H1 (cell line): ENCODE measurements around the gene ATXN1L. TPM values are rescaled to one million over a fixed set of nuclear protein-coding genes. Genes with fewer than 3 reads are reported as not detected.

ENCODE experiments used
- CTCF ChIA-PET: fragments of 300-600 bp; sonication (Branson Sonifier 250); formaldehyde crosslinking; loops from one replicate; lab custom pipeline; 2021; ENCODE audit not compliant: partially characterized antibody; lab: Charles Lee
- POLR2A ChIA-PET: fragments of 300-600 bp; sonication (Branson Sonifier 250); formaldehyde crosslinking; loops from one replicate; lab custom pipeline; 2021; ENCODE audit warnings: inconsistent platforms; ENCODE audit not compliant: partially characterized antibody; lab: Charles Lee
- DNase-seq, 2 experiments: peaks; one replicate each; pipeline versions ENCODE4 v3.0.0 to v3.0.0-alpha.2; 2010 to 2022; ENCODE audit warnings: low spot score in 2 of 2, low read depth in 1 of 2, mixed read lengths in 1 of 2
- FAIRE-seq: peaks from 2 replicates; lab custom pipeline; 2011; peaks lifted over from hg19 to GRCh38; lab: Jason Lieb, UNC
- H2AFZ ChIP-seq: 2 replicates; pipeline ENCODE4 v1.8.1; 2012; ENCODE audit warnings: low read length, inconsistent platforms
- H2AK5ac ChIP-seq: 2 replicates; pipeline ENCODE4 v1.6.1; 2013; ENCODE audit warnings: low read depth, low read length
- H2BK120ac ChIP-seq: replicated peaks from 2 replicates; pipeline ENCODE3; 2013; ENCODE audit warnings: low read depth, low read length, inconsistent platforms
- H2BK12ac ChIP-seq: 2 replicates; pipeline ENCODE4 v1.6.1; 2013; ENCODE audit warnings: low read depth, low read length
- H2BK15ac ChIP-seq: 2 replicates; pipeline ENCODE4 v1.6.1; 2013; ENCODE audit warnings: low read length
- H2BK20ac ChIP-seq: 2 replicates; pipeline ENCODE4 v1.6.1; 2013; ENCODE audit warnings: low read length
- H2BK5ac ChIP-seq: 2 replicates; pipeline ENCODE4 v1.6.1; 2013; ENCODE audit warnings: low read depth, low read length
- H3K14ac ChIP-seq: 2 replicates; pipeline ENCODE4 v1.6.1; 2013; ENCODE audit warnings: inconsistent platforms; ENCODE audit not compliant: insufficient read length
- H3K18ac ChIP-seq: 2 replicates; pipeline ENCODE4 v1.6.1; 2013; ENCODE audit warnings: low read length; ENCODE audit errors: extremely low read depth
- H3K23ac ChIP-seq: 2 replicates; pipeline ENCODE4 v1.6.1; 2013; ENCODE audit warnings: inconsistent platforms; ENCODE audit not compliant: insufficient read length
- H3K23me2 ChIP-seq: 2 replicates; pipeline ENCODE4 v1.6.1; 2013; ENCODE audit warnings: low read depth, low read length
- H3K27ac ChIP-seq: 2 replicates; pipeline ENCODE4 v1.6.1; 2011; ENCODE audit warnings: low read depth, low read length, inconsistent platforms
- H3K27me3 ChIP-seq, 4 experiments: replicated peaks in 1 of 4; 1 replicate in 1 of 4; 2 replicates in 3 of 4; pipeline versions ENCODE4 v1.6.1 to v1.8.1; 2011 to 2013; ENCODE audit warnings: low read length in 3 of 4, mild to moderate bottlenecking in 3 of 4, inconsistent platforms in 2 of 4, mixed read lengths in 2 of 4, moderate library complexity in 1 of 4; ENCODE audit not compliant: control insufficient read depth in 3 of 4, insufficient read depth in 3 of 4; ENCODE audit errors: extremely low read depth in 1 of 4
- H3K36me3 ChIP-seq, 4 experiments: 2 replicates each; pipeline versions ENCODE4 v1.6.1 to v1.8.1; 2011 to 2013; ENCODE audit warnings: mild to moderate bottlenecking in 4 of 4, low read length in 3 of 4, moderate library complexity in 2 of 4, control low read depth in 1 of 4, inconsistent platforms in 1 of 4; ENCODE audit not compliant: insufficient read depth in 4 of 4, control insufficient read depth in 2 of 4
- H3K4ac ChIP-seq: replicated peaks from 2 replicates; pipeline ENCODE3; 2013; ENCODE audit warnings: low read length, low read depth, mixed read lengths, inconsistent platforms; ENCODE audit not compliant: insufficient read length
- H3K4me1 ChIP-seq, 4 experiments: replicated peaks in 1 of 4; 1 replicate in 1 of 4; 2 replicates in 3 of 4; pipeline versions ENCODE4 v1.6.1 to v1.8.1; 2011 to 2013; ENCODE audit warnings: low read length in 3 of 4, inconsistent platforms in 2 of 4, mixed read lengths in 1 of 4; ENCODE audit not compliant: insufficient read depth in 4 of 4, control insufficient read depth in 3 of 4
- H3K4me2 ChIP-seq, 2 experiments: 2 replicates each; pipeline versions ENCODE4 v1.6.1 to v1.8.1; 2011 to 2013; ENCODE audit warnings: low read depth in 2 of 2, low read length in 2 of 2, control low read depth in 1 of 2, inconsistent platforms in 1 of 2, mild to moderate bottlenecking in 1 of 2; ENCODE audit not compliant: insufficient read depth in 1 of 2
- H3K4me3 ChIP-seq, 4 experiments: fragments of 200-600, 300-600 bp in 1 of 4; sonication (generic), shearing (Covaris generic), sonication (Bioruptor Twin) in 1 of 4; 2 replicates each; pipeline versions ENCODE4 v1.5.1 to v1.8.1; 2011 to 2016; ENCODE audit warnings: low read length in 4 of 4, low read depth in 3 of 4, control low read depth in 2 of 4, inconsistent platforms in 2 of 4, mild to moderate bottlenecking in 2 of 4, mixed read lengths in 1 of 4, moderate library complexity in 1 of 4; ENCODE audit not compliant: insufficient read depth in 2 of 4; ENCODE audit errors: extremely low read depth in 1 of 4
- H3K56ac ChIP-seq: replicated peaks from 2 replicates; pipeline ENCODE3; 2013; ENCODE audit warnings: low read depth, mild to moderate bottlenecking, mixed read lengths, low read length, inconsistent platforms; ENCODE audit not compliant: insufficient read length
- H3K79me1 ChIP-seq: 2 replicates; pipeline ENCODE4 v1.6.1; 2013; ENCODE audit warnings: low read depth, low read length, control low read depth
- H3K79me2 ChIP-seq, 2 experiments: 2 replicates each; pipeline versions ENCODE4 v1.6.1 to v1.8.1; 2012 to 2013; ENCODE audit warnings: low read length in 2 of 2, mild to moderate bottlenecking in 2 of 2, inconsistent platforms in 1 of 2; ENCODE audit not compliant: insufficient read depth in 2 of 2, control insufficient read depth in 1 of 2
- H3K9ac ChIP-seq, 4 experiments: replicated peaks in 1 of 4; 1 replicate in 1 of 4; 2 replicates in 3 of 4; pipeline versions ENCODE4 v1.6.1 to v1.8.1; 2011 to 2013; ENCODE audit warnings: low read depth in 3 of 4, low read length in 3 of 4, control low read depth in 2 of 4, mild to moderate bottlenecking in 2 of 4, moderate library complexity in 2 of 4, inconsistent platforms in 1 of 4; ENCODE audit errors: extremely low read depth in 1 of 4
- H3K9me3 ChIP-seq, 2 experiments: 2 replicates each; pipeline versions ENCODE4 v1.6.1 to v1.8.1; 2012 to 2013; ENCODE audit warnings: mild to moderate bottlenecking in 2 of 2, moderate library complexity in 2 of 2, control low read depth in 1 of 2, inconsistent platforms in 1 of 2, low read depth in 1 of 2, low read length in 1 of 2, mixed read lengths in 1 of 2; ENCODE audit not compliant: insufficient read depth in 2 of 2
- H4K20me1 ChIP-seq, 2 experiments: replicated peaks in 1 of 2; 2 replicates each; pipeline versions ENCODE3 to v1.8.1; 2011 to 2013; ENCODE audit warnings: inconsistent platforms in 2 of 2, low read length in 2 of 2, mild to moderate bottlenecking in 1 of 2; ENCODE audit not compliant: insufficient read depth in 2 of 2, control insufficient read depth in 1 of 2
- H4K5ac ChIP-seq: 2 replicates; pipeline ENCODE4 v1.6.1; 2013; ENCODE audit warnings: low read length, low read depth, mixed read lengths, inconsistent platforms; ENCODE audit not compliant: insufficient read length
- H4K8ac ChIP-seq: 2 replicates; pipeline ENCODE4 v1.8.0; 2013; ENCODE audit warnings: mild to moderate bottlenecking, moderate library complexity, low read length, inconsistent platforms; ENCODE audit not compliant: insufficient read depth; ENCODE audit errors: extremely low read depth
- H4K91ac ChIP-seq: replicated peaks from 2 replicates; pipeline ENCODE3; 2013; ENCODE audit warnings: low read length, mixed read lengths, inconsistent platforms; ENCODE audit not compliant: insufficient read length
- CEBPB ChIP-seq: IDR thresholded peaks from 2 replicates; pipeline ENCODE4 v1.6.1; 2012; ENCODE audit warnings: low read depth, low read length
- CREB1 ChIP-seq: IDR thresholded peaks from 2 replicates; pipeline ENCODE4 v1.6.1; 2012; ENCODE audit warnings: inconsistent platforms
- SIRT6 ChIP-seq: IDR thresholded peaks from one replicate; pipeline ENCODE4 v1.7.1; 2012; ENCODE audit warnings: low read length, inconsistent platforms
- TCF12 ChIP-seq: IDR thresholded peaks from 2 replicates; pipeline ENCODE4 v1.6.1; 2011; ENCODE audit warnings: low read depth, mild to moderate bottlenecking, low read length
- WGBS, 2 experiments: shearing (Covaris generic) in 1 of 2; methylation state at CpG; one replicate each; pipeline versions ENCODE4 v1.1.6 to v1.1.7; 2013 to 2015; ENCODE audit warnings: low lambda C conversion rate in 2 of 2, mixed read lengths in 2 of 2, inconsistent platforms in 1 of 2, low coverage in 1 of 2, missing lambda C conversion rate in 1 of 2; ENCODE audit not compliant: insufficient replicate concordance in 2 of 2, insufficient coverage in 1 of 2, insufficient read length in 1 of 2; ENCODE audit errors: extremely low coverage in 1 of 2, missing lambda C conversion rate in 1 of 2; 5-methylcytosine and 5-hydroxymethylcytosine counted together
- polyA plus RNA-seq, 7 experiments: library from polyadenylated mRNA; depleted of rRNA in 3 of 7; stranded (reverse) in 5 of 7; unstranded in 2 of 7; fragments of >200 nt in 5 of 7; fragments of 200-250 nt in 2 of 7; gene quantifications; 1 replicate in 5 of 7; 2 replicates in 1 of 7; 4 replicates in 1 of 7; pipeline versions ENCODE4 v1.2.1 to v1.2.3, GENCODE V29; 2011 to 2013; ENCODE audit warnings: missing spikeins in 2 of 7, mixed read lengths in 2 of 7
- total RNA-seq: library from RNA; stranded (reverse); fragmentation: NEBNext Ultra II Directional; extraction: Animal tissue kit (Norgen Biotek cat#: 25700); gene quantifications from 2 replicates; pipeline ENCODE4 v1.2.1, GENCODE V29; 2021

ATXN1L gene
- total and polyA plus RNA-seq, 2 of the 8 experiments (the other 6 are each of a cell fraction or from before 2014, with no cell fraction given) = 12.1 to 23.8 TPM

DNA sequence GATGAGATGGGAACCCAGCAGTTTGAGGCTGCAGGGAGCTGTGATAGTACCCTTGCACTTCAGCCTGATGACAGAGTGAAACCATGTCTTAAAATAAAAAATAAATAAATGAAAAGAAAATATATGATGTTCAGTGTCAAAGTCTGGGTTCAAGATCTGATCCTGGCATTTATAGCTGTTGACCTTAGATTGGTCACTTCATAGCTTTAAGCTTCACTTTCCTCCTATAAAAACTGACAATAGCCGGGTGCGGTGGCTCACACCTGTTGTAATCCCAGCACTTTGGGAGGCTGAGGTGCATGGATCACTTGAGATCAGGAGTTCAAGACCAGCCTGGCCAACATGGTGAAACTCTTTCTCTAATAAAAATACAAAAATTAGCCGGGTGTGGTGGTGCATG is 43.4 kb downstream of the ATXN1L start:
- Histone ChIP-seq H3K4me3 (no peak overlapping the region), H3K4me2 (no peak overlapping the region), H2AK5ac (no peak overlapping the region), H3K36me3 (no peaks in the 10 kb centered on the region), H2BK5ac (no peak overlapping the region), H3K79me1 (no peaks in the 10 kb centered on the region), H3K4me1 (peaks cover 0 to 4% (median 2%) of the 10 kb centered on the region in 4 experiments; a peak in 1 of 7 replicates), H4K5ac (no peak overlapping the region), H4K8ac (no peak overlapping the region), H3K18ac (no peak overlapping the region), H3K23me2 (peaks cover 3% of the 10 kb centered on the region; the same call in 1 of the 2 replicates), H4K91ac (no peak overlapping the region), H3K14ac (no peak overlapping the region), H2AFZ (no peak overlapping the region), H3K56ac (no peak overlapping the region), H2BK15ac (no peak overlapping the region), H3K9ac (no peak overlapping the region), H3K79me2 (no peaks in the 10 kb centered on the region), H3K9me3 (no peaks in the 10 kb centered on the region), H4K20me1 (no peaks in the 10 kb centered on the region), H2BK20ac (no peak overlapping the region), H3K23ac (no peak overlapping the region), H3K4ac (no peak overlapping the region), H3K27me3 (no peaks in the 10 kb centered on the region), H3K27ac (no peak overlapping the region), H2BK120ac (no peak overlapping the region), H2BK12ac (no peak overlapping the region)
- ChIA-PET CTCF (interaction anchor here (1.0 to 1.9 kb wide), 2 partner anchors 16 to 27 kb away, joined by 3 to 4 read pairs; no protein-coding TSS in a partner anchor), POLR2A (interaction anchor here (2.5 kb wide), 1 partner anchor 9 kb away, joined by 8 read pairs; no protein-coding TSS in a partner anchor)
- FAIRE-seq (no peak), DNase-seq (no peak)
- 88% methylated on average over 3 of the region's 3 CpGs; no CpG with 5 or more reads in 1 of the 2 experiments for WGBS, 2 experiments
- TF ChIP-seq TCF12 = no peak
- TF ChIP-seq CREB1 = no peak
- no peak for TF ChIP-seq SIRT6
- TF ChIP-seq CEBPB = no peak
